Hematopoietic multipotent progenitor cell (in vitro differentiated cells): ENCODE data around the gene ATP11A. TPM values are rescaled to one million over a fixed set of nuclear protein-coding genes. Genes with fewer than 3 reads are reported as not detected.
"Not testable (repeated sequence)": the region's sequence is repeated elsewhere in the genome, so short reads cannot be mapped to it uniquely, and the experiment has no call there.

Experiments used
- DNase-seq, 3 donors: peaks; one replicate each; pipeline ENCODE4 v3.0.0-alpha.2; 2011 to 2015; ENCODE audit warnings: low read depth in 2 of 3, low spot score in 2 of 3
- total RNA-seq: library from RNA; depleted of rRNA; stranded (reverse); fragments of >200 nt; gene quantifications from one replicate; pipeline ENCODE4 v1.2.3, GENCODE V29; 2012

Gene ATP11A
- total RNA-seq, 1 donor: 10.0 TPM

DNA sequence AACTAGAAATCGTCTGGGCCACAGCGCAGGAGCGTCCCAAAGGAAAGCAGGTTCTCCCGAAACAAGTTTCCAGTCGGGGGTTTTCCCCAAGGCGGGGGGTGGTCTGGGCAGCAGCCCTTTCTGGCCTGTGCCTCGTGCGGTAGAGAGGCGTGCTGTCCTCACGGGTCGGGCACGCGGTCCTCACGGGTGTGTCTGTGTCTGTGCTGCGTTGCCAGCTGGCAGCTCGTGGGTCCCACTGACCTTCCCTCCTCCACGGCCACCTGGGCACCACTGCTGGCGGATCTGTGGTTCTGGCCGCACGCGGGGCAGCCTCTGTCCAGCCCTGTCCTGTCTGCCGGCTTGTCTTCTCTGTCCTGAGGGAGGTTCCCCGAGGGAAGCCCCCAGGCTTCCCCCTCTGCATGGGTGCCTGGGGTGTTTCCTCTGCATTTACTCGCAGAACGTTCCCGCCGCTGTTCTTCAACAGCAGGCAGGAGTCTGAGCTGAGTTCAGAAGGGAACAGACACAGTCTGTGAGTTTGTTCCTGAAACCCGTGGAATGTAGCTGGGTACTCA, 181.0 kb downstream of the ATP11A start:
- no peak for DNase-seq

DNA sequence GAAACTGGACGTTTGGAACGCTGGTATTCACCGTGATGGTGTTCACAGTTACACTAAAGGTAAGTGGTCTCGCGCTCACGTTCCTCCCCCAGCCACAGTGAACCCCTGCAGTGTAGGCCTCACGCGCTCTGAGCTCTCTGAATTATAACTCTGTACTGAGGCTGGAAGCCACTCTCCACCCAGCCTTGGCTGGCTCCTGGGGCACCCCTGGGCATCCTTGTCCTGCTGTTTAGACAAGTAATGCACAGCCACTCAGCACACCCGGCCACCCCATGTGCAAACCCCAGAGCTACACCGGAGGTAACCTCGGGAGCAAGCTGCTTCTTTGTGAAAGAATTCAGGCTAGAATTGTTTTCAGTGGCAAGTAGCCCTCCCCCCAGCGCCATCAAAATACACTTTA, 181.9 kb downstream of the ATP11A start:
- DNase-seq: no peak

DNA sequence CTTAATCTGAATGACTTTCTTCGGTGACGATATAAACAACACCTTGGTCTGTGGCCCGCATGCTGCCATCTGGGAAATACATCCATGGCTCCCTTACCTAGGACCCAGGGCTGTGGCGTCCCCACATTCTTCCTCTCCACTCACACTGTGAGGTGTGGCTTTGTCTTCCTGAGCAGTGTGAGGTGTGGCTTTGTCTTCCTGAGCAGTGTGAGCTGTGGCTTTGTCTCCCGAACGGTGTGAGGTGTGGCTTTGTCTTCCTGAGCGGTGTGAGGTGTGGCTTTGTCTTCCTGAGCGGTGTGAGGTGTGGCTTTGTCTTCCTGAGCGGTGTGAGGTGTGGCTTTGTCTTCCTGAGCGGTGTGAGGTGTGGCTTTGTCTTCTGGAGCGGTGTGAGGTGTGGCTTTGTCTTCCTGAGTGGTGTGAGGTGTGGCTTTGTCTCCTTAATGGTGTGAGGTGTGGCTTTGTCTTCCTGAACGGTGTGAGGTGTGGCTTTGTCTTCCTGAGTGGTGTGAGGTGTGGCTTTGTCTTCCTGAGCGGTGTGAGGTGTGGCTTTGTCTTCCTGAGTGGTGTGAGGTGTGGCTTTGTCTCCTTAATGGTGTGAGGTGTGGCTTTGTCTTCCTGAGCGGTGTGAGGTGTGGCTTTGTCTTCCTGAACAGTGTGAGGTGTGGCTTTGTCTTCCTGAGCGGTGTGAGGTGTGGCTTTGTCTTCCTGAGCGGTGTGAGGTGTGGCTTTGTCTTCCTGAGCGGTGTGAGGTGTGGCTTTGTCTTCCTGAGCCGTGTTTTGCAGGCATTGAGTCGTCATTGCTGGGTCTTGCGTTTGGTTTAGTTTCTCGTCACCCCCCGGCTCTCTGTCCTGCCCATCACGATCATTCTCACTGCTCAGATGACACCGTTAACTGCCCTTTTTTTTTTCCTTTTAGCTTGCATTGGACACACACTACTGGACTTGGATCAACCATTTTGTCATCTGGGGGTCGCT, 183.1 kb downstream of the ATP11A start:
- DNase-seq: peak; percentile 22 to 88 (median 73)

DNA sequence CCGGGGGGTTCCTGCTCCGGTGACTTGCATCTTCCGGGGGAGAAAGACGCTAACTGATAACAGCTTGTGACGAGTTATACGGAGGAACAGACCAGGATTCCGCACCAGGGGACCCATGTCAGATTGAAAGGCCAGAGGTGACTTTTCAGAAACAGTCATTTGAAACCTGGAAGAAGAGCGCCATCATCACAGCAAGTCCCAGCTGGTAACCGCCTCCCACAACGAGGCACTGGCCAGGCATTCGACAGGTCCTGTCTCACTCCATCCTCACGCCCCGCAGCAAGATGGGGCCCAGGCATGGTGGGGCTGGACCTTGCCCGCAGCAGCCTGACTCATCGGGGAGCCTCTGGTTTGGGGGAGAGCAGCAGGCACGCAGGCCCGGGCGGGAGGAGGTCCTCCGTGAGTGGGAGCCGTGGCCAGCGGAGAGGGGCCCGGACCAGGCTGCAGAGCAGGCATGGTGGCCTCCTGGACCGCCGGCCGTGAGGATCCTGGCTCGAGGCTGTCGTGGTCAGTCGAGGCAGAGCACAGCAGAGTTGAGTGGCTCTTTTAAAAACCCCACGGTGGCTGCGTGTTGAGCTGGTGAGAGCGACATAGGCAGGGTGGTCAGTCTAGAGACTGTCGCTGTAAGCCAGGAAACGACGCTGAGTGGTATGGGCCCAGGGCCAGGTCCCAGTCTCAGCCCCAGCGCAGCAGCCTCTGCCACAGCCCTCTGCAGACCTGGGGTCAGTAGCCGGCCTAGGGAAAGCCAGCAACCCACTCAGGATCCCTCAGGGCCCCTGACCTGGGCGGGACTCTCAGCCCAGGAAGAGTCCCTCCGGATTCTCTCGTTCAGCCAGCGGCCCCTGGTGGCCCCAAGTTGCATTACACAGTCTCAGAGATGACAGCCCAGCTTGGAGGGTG, 184.3 kb downstream of the ATP11A start:
- DNase-seq: peak in 2 of 3 donors; percentile 75 to 91

DNA sequence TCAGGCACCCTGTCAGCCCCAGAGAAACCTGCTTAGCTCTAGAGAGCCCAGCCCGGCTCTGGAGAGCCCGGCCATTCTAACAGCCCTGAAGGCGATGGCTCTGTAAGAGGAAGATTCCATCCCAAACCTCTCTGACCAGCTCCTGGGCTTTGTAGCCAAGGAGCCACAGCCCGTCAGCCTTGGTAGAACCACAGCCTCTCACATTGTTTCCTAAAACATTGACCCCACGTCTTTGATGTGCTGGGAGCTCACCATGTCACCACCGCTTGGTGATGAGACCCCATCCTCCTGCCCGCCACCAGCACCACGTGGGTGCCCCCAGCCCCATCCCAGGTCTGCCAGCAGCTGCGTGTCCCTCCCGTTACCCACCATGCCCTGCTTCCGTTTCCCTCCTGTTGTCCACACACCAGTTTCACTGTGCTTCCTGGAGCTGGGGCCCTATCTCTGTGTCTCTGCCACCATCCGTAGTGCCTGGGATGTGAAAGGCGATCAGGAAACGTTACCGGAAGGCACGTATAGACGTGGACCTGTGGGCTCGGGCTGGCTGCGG, 185.0 kb downstream of the ATP11A start:
- DNase-seq: no peak

DNA sequence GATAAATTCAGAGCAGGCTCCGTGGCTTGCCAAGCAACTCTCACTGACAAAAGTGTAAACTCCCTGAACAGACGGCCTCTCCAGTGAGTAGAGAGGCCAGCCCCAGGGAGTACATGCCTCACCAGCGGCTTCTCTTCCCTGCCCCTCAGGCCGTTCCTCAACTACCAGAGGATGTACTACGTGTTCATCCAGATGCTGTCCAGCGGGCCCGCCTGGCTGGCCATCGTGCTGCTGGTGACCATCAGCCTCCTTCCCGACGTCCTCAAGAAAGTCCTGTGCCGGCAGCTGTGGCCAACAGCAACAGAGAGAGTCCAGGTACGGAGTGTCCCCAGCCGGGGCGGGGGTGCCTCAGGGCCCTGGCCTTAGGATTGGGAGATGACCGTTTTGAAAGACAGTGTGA, 185.8 kb downstream of the ATP11A start:
- no peak for DNase-seq

DNA sequence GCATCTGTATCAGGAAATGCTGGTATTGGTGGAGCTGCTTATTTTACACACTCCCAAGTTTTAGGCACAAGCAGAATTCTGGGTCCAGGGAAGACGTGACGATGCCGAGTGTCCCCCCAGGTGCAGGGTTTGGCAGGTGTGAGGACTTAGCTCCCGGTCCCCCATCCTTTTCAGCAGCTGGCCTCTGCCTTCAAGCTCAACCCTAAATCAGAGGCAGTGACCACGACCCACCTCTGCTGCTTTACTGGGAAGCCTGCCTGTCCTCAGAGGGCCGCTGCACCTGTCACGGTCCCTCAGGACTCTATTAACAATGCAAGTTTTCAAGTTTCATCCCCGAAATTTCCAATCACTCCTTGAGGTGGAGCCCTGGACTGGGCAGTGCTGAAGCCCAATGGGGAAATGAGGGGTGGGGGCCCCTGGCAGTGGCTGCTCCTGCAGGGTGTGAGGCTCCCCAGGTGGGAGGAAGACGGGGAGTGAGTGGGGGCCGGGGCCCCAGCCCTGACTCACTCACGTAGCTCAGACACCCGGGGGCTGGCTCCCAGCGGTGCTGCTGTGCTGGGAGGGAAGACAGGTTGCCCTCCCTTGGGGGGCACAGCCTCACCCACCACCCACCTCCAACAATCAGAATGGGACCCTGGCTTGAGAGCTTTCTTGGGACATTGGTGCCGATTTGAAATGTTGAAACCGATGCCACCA, 186.6 kb downstream of the ATP11A start:
- no peak for DNase-seq

DNA sequence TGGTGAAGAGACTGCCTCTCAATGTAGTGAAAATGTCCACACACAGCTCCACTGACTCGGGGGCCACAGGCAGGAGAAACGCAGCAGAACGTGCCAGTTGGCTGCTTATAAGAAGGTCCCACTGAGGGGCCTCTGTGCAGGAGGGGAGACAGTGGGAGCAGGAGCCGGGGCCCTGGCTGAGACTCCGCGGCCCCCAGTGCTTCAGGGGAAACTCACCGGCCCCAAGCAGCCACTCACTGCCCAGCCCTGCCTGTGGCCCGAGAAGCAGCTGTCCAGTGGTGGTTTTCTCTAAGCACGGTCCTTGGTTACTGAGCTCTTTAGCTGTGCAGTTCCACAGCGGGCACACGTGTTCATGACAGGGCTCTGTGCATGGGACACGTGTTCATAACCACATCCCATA, 187.2 kb downstream of the ATP11A start:
- DNase-seq: no peak

DNA sequence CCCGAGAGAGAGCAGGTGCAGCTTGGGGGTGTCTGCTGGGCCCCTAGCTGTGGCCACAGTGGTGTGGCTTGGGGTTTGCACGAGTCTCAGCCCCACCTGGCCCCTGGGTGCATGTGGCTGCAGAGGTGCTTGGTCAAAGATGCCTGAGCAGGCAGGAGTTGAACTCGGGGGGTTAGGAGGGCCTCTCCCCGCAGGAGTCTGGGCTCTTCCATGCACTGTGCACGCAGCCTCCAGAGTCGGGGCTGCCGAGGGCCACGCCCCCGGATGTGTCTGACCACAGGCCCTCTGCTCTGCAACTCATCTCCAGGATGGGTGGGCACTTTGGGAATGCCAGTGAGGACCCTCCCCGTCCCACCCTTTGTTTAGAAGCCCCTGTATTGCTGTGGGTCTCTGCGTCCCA, 187.7 kb downstream of the ATP11A start:
- no peak for DNase-seq

DNA sequence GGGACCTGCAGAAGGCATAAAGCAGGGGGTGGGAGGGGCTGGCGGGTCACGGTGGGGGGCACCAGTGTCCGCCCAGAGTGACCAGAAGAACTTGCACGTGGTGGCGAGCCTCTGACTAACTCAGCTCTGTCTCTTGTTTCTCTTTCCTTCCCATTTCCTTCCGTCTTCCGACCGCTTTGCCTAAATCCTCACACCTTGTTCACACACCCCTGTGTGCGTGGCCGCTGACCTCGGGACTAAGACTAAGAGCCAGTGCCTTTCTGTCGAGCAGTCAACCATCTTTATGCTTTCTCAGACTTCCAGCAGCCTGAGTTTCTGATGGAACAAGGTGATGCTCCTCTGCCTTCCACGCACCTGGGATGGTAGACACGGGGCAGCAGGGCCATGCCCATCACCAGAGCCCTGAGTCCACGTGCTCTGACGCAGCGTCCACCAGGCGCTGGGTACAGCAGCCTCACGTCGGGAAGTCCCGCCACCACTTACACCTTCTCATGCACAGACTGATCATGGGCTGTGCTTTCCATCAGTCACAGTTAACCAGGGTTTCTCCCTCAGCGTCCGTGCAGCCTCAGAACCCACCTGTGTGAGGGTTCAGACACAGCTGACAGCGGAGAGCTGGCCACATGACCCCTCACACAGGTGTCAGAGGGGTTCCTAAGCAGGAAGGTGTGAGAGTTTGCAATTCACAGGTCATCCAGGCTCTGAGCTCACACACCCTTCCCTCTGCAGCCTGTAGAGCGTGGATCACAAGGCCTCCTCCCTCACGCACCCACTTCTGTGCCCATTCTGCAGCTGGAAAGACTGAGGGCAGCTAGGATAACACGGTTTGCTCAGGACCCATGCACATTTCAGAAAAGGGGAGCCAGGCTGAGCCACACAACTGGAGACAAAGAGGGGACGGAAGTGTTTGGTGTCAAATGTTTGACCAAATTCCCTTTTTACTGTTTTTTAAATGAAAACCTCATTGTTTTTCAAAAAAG, 188.4 kb downstream of the ATP11A start:
- DNase-seq: no peak

DNA sequence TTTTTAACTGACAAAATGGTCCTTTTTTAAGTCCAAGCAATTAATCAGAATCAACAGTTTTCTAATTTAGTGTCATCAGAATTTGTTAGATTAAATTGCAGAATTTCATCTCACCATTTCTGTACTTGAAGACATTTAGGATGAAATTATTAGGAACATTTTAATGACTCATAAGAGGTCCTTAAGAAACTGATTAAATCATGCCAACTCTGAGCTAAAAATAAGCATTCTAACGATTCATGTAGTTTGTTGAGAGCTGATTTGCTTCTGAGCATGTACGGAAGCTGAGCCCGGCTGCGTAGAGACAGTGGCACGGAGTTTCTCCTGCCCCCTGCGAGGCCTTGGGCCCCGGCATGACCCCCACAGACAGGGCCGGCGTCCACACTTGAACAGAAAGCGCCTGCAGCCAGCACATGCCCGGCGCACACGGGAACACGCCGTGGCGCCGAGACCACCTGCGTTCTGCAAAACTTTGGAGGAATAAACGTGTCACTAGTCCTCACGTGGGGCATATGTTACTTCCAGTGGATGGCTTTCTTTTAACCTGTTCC, 189.5 kb downstream of the ATP11A start:
- no peak for DNase-seq

DNA sequence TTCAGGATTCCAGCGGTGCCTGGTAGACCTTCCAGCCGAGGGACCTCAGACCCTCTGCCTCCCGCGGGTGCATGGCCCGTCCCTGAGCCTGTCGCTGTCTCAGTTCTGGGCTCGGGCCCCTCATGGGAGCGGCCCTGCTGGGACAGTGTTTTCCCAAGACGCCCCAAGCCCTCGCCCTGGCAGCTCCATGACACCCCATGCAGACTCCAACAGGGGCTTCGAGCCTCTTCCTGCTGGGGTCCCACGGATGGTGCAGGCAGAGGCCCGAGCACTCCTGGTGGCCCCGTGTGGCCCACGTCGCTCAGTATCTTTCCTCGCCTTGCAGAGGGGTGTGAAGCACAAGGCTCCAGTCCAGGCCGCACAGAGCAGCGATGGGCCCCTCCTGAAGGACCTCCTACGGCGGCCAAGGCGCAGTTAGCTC, 190.4 kb downstream of the ATP11A start:
- DNase-seq: no peak

DNA sequence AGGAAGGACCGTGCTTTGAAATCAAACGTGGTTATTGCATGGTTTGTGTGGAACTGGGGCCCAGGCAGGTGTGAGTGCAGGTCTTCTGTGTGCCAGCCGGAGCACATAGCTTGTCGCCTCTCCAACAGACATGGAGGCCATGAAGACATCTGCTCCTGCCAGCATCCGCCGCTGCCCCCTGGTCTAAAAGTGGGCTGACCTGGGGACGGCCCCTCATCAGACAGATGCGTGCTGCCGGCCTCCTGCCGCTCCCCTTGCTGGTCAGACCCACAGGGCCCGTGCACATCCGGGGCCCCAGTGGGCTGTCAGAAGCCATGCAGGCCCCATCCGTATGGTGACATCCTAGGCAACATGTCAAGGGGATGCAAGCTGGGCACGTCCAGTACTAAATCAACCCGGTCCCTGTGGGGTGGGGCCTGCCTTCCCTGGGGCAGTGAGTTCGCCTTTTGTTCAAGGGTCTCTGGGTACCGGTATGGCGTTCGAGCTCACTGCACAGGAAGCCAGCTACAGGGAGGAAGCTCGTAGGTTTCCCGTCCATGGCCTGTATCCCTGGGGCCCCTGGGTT, 191.2 kb downstream of the ATP11A start:
- no peak for DNase-seq

DNA sequence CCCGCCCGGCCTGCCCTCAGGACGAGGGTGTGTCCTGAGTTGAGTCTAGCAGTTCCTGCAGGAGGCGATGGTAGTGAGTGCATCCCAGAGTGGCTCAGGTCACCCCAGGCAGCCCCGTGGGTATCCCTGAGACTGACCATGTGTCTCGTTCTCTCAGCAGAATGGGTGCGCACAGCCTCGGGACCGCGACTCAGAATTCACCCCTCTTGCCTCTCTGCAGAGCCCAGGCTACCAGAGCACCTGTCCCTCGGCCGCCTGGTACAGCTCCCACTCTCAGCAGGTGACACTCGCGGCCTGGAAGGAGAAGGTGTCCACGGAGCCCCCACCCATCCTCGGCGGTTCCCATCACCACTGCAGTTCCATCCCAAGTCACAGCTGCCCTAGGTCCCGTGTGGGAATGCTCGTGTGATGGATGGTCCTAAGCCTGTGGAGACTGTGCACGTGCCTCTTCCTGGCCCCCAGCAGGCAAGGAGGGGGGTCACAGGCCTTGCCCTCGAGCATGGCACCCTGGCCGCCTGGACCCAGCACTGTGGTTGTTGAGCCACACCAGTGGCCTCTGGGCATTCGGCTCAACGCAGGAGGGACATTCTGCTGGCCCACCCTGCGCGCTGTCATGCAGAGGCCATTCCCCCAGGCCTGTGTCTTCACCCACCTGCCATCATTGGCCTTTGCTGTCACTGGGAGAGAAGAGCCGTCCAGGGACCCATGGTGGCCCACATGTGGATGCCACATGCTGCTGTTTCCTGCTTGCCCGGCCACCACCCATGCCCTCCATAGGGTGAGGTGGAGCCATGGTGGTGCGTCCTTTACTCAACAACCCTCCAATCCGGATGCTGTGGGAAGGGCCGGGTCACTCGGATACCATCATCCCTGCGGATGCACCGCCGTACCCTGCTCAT, 192.1 kb downstream of the ATP11A start:
- DNase-seq: no peak

DNA sequence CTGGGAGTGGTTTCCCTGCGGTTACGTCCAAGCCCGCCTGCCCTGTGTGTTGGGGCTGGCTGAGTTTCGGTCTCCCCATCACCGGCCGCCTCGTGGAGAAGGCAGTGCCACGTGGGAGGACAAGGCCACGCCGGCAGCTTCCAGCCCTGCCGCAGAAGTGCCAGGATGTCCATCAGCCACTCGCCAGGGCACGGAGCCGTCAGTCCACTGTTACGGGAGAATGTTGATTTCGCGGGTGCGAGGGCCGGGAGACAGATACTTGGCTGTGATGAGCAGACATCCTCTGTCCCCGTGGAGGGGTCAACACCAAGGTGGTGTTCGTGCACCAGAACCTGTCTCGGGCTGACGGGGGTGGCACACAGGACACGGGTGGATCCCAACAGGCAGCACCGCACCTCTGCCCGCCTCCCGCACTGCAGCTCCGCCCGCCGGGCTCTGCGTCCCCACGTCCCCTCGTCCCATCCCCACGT, 192.8 kb downstream of the ATP11A start:
- DNase-seq: no peak

DNA sequence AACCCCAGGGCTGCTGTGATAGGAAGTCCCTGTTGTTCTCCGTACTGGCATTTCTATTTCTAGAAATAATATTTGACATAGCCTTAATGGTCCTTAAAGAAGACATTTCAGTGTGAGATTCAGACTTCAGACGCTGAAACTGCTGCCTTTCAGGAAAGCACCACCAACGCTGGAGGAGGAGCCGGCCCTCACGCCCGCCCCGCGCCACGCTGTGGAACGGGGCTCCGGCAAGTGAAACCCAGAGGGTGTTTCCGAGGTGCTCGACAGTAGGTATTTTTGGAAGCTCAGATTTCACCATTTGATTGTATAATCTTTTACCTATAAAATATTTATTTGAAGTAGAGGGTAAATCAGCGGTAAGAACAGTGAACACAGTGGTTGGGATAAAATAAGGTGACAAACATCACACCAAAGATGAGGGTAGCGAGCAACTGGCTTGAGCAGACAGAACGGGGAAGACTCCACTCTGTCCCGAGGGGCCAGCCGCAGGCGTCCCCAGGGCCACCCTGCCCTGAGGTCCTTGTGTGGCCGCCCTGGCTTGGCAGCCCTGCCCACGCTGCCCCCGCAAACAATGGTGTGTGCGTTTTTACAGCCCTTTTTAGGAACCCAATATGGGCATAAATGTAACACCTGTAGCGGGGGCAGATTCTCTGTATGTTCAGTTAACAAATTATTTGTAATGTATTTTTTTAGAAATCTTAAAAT, 193.6 kb downstream of the ATP11A start:
- no peak for DNase-seq

DNA sequence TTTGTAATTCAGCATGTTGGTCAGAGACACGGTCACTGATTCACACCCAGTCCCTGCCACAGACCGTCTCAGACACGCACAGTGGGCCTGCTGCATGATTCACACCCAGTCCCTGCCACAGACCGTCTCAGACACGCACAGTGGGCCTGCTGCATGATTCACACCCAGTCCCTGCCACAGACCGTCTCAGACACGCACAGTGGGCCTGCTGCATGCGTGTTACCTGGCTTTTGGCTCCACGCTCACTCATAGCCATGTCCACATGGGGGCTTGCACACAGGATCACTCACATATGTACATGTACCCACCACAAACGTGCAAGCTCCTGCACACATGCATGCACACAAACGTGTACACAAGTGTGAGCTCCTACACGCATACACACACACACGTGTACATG, 194.9 kb downstream of the ATP11A start:
- DNase-seq: not testable (repeated sequence)
